BJ (cell line): ENCODE data around the gene EBNA1BP2. TPM values are rescaled to one million over a fixed set of nuclear protein-coding genes. Genes with fewer than 3 reads are reported as not detected.

Experiments
- CTCF ChIA-PET: fragments of 350-600 bp; formaldehyde crosslinking; extraction: SDS; loops from one replicate; lab custom pipeline; 2021; ENCODE audit warnings: antibody characterized with exemption, inconsistent platforms; lab: Yijun Ruan, JAX
- POLR2A ChIA-PET: fragments of 300-600 bp; sonication (Branson Sonifier 250); formaldehyde crosslinking; extraction: SDS; loops from one replicate; lab custom pipeline; 2021; ENCODE audit warnings: antibody characterized with exemption; lab: Charles Lee
- DNase-seq: peaks from one replicate; pipeline ENCODE4 v3.0.0-alpha.2; 2011; ENCODE audit warnings: low read depth
- H3K27me3 ChIP-seq: 2 replicates; pipeline ENCODE4 v1.6.0; 2011; ENCODE audit warnings: low read length; ENCODE audit not compliant: control insufficient read depth, insufficient read depth
- H3K36me3 ChIP-seq: 2 replicates; pipeline ENCODE4 v1.5.1; 2011; ENCODE audit warnings: low read length; ENCODE audit not compliant: control insufficient read depth, insufficient read depth
- H3K4me3 ChIP-seq: 2 replicates; pipeline ENCODE4 v1.5.1; 2011; ENCODE audit warnings: low read depth, mild to moderate bottlenecking, control low read depth, low read length
- polyA minus RNA-seq: library from RNA; depleted of rRNA, polyadenylated mRNA; stranded (reverse); fragments of >200 nt; gene quantifications from 2 replicates; pipeline ENCODE4 v1.2.3, GENCODE V29; 2011; rRNA and poly(A)+ RNA removed
- polyA plus RNA-seq: library from polyadenylated mRNA; depleted of rRNA; stranded (reverse); fragments of >200 nt; gene quantifications from 2 replicates; pipeline ENCODE4 v1.2.3, GENCODE V29; 2011; rRNA removed
- TF ChIP-seq, protein P1 (sequence below): IDR thresholded peaks from 2 replicates; pipeline ENCODE4 v1.5.1; 2011; ENCODE audit warnings: low read depth, mild to moderate bottlenecking, control low read depth, inconsistent platforms, low read length, moderate library complexity; ENCODE audit not compliant: insufficient read depth

The EBNA1BP2 gene, protein sequence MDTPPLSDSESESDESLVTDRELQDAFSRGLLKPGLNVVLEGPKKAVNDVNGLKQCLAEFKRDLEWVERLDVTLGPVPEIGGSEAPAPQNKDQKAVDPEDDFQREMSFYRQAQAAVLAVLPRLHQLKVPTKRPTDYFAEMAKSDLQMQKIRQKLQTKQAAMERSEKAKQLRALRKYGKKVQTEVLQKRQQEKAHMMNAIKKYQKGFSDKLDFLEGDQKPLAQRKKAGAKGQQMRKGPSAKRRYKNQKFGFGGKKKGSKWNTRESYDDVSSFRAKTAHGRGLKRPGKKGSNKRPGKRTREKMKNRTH
- polyA plus RNA-seq = 63.4 and 70.9 TPM in 2 replicates
- 19.2 and 19.4 TPM in 2 replicates for polyA minus RNA-seq

DNA sequence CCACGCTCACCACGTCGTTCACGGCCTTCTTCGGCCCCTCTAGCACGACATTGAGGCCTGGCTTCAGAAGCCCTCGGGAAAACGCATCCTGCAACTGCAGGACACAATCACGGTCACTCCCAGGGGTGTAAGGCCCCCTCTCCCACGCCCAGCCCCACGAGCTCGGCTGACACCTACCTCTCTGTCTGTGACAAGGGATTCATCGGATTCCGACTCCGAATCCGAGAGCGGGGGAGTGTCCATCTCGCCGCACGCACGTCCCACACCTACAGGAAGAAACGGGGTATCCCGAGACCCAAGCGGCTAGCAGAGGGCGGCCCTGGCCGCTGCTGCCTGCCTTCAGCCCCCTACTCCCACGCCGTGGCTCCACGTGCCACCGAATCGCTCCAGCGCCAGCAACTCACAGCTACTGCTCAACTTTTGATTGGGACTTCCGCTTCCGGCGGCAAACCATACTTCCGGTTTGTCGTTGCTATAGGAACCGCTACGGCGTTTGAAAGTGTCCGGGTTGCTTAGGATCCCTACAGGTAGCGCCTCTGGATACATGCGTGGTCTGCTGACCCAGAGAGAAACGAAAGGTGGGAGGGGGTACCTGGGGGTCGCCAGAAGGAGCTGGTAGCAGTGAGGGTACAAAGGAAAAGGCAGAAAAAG lies at the start of gene EBNA1BP2, which contains the start of gene CFAP57:
EBNA1BP2 (minus strand) TSS at position 415 of the 651 bp plus-strand sequence; CDS start at position 243, 172 bp downstream.
CFAP57 (plus strand) TSS at position 455 of the 651 bp plus-strand sequence. CDS start 424 bp downstream, outside the sequence.
- ChIA-PET CTCF (interaction anchor here (0.8 to 1.5 kb wide), 3 partner anchors 19 to 52 kb away, joined by 3 read pairs; no protein-coding TSS in a partner anchor), POLR2A (interaction anchor here (0.6 kb wide), 1 partner anchor 34 kb away, joined by 3 read pairs; no protein-coding TSS in a partner anchor)
- Histone ChIP-seq H3K36me3 (peaks cover 6% of the 10 kb centered on the region; the same call in 1 of the 2 replicates), H3K4me3 (peak within 1 kb of the TSS; percentile 74), H3K27me3 (no peaks in the 10 kb centered on the region)
- DNase-seq = peak; percentile 57
- TF ChIP-seq, protein P1, sequence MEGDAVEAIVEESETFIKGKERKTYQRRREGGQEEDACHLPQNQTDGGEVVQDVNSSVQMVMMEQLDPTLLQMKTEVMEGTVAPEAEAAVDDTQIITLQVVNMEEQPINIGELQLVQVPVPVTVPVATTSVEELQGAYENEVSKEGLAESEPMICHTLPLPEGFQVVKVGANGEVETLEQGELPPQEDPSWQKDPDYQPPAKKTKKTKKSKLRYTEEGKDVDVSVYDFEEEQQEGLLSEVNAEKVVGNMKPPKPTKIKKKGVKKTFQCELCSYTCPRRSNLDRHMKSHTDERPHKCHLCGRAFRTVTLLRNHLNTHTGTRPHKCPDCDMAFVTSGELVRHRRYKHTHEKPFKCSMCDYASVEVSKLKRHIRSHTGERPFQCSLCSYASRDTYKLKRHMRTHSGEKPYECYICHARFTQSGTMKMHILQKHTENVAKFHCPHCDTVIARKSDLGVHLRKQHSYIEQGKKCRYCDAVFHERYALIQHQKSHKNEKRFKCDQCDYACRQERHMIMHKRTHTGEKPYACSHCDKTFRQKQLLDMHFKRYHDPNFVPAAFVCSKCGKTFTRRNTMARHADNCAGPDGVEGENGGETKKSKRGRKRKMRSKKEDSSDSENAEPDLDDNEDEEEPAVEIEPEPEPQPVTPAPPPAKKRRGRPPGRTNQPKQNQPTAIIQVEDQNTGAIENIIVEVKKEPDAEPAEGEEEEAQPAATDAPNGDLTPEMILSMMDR = no peak

DNA sequence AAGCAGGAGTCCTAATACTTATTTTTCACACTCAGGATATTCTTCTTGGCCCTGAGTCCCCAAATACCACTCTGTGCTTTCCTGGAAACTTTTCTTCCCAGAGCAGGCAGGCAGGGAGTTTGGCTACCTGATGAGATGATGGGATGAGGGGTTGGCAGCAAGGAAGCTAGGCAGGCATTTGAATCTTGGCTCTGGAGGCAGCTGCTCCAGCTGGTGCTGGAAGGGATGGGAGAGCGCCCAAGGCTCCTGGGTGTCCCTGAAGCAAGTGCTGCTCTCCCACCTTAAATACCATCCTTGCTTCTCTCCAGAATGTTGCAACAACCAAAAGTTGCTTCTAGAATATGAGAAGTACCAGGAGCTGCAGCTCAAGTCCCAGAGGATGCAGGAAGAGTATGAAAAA lies 49.7 kb upstream of the EBNA1BP2 start:
- TF ChIP-seq, protein P1 = no peak
- CTCF ChIA-PET = interaction anchor here (0.5 to 1.1 kb wide), 2 partner anchors 15 to 180 kb away, joined by 3 to 5 read pairs; no protein-coding TSS in a partner anchor
- Histone ChIP-seq H3K36me3 (no peaks in the 10 kb centered on the region), H3K4me3 (no peak overlapping the region), H3K27me3 (no peaks in the 10 kb centered on the region)
- DNase-seq = no peak
- POLR2A ChIA-PET = no interaction called here

DNA sequence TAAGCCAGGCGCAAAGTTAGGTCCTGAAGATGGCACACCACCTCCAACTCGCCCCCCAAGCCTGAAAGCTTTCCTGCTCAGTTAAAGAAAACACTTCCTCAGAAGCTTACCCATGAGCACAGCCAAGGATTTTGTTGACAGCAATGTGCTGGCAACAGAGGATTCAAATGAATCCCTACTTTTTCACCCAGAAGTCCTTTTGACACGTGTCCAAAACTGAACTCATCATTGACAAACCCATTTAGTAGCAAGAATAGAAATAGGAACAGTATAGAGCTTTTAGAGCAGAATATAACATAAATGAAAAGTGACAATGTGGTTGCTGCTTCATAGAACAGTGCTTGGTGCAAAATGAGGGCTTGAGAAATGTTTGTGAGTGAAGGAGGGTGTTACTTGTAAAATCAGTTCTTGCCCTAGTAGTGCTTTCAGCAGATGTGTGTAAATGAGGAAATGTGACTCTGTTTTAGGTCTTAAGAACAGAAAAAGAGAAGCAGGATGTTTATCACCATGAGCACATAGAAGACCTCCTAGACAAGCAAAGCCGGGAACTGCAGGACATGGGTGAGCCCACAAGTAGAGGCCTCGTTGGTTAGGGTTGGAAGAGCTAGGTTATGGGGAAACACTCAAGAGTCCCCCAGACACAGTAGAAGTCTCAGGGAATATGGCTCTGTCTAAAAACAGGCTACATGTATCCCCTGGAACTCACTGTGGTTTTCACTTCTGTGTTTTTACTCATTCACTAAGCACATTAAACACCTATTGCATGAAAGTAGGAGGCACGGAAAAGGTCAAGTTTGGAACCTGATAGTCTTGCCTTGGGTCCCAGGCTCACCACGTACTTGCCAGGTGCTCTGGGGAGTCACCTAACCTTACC lies 49.1 kb upstream of the EBNA1BP2 start:
- DNase-seq = no peak
- TF ChIP-seq, protein P1 = no peak
- ChIA-PET CTCF (interaction anchor here (0.5 to 1.1 kb wide), 3 partner anchors 16 to 194 kb away, joined by 3 to 5 read pairs (median 3); no protein-coding TSS in a partner anchor), POLR2A (interaction anchor here (1.1 kb wide), 1 partner anchor 14 kb away, joined by 3 read pairs; no protein-coding TSS in a partner anchor)
- H3K36me3 ChIP-seq = no peaks in the 10 kb centered on the region
- H3K27me3 ChIP-seq = no peaks in the 10 kb centered on the region
- no peak overlapping the region for H3K4me3 ChIP-seq

DNA sequence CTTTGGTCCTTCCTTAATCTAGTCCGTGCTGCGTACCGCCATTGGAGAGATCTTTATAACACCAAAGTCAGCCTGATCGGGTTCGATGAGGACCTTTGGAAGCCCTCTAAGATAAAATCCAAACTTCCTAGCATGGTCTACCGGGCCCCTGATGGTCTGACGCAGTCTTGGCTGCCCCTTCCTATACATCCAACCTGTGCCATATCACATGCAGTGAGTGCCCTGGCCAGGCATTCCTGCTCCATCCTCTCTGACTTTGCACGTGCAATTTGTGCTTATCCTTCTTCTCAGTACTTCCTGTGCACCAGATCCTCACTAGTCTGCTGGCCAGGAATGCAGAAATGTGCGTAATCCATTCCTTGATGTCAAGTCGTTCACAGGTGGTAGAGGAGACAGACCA lies 45.7 kb upstream of the EBNA1BP2 start:
- Histone ChIP-seq H3K36me3 (no peaks in the 10 kb centered on the region), H3K27me3 (no peaks in the 10 kb centered on the region), H3K4me3 (no peak overlapping the region)
- no peak for DNase-seq
- TF ChIP-seq, protein P1 = no peak
- POLR2A ChIA-PET = no interaction called here
- CTCF ChIA-PET = no interaction called here
